Eye (tissue), 1 donor: ENCODE data around the gene OGT.
A peak's percentile ranks its signal among the peaks of the same experiment; 100 is the strongest.
"Not testable (repeated sequence)": the region's sequence is repeated elsewhere in the genome, so short reads cannot be mapped to it uniquely, and the experiment has no call there.

ENCODE experiments used
- DNase-seq: peaks from one replicate; pipeline ENCODE4 v3.0.0-alpha.2; 2015

The OGT gene

DNA sequence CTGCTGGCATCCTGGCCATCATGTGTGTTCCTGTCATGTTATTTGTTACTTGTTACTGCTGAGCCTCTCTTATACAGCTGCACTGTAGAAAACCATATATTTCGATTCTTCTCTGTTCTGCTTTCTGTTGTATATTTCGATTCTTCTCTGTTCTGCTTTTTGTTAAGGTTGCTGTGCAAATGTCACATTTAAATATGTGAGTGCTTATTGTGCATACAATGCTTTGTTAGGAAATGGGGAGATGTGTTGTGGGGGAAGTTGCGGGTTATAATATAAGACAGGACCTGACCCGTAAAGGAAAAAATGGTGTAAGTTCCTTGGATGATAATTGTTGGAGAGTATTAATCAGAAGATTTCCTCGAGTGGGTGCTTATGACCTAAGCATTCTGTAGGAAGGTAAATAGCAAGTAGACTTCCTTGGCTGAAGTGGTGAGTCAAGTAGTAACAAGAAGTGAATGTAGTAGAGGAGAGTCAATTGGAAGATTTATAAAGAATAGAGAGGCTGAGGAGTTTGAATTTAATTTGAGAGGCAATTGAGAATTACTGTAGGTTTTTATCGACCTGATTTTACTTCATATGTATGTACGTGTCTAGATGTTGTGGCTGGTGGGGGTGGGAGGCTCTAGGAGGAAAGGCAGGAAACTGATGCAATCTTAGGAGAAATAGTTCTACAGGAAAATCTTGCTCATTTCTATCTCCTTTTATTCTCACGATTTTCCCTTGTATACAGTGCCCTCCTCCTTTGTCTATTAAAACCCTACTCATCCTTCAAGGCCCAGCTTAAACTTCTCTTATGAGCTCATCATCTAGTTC lies 8.5 kb downstream of the OGT start:
- no peak for DNase-seq

DNA sequence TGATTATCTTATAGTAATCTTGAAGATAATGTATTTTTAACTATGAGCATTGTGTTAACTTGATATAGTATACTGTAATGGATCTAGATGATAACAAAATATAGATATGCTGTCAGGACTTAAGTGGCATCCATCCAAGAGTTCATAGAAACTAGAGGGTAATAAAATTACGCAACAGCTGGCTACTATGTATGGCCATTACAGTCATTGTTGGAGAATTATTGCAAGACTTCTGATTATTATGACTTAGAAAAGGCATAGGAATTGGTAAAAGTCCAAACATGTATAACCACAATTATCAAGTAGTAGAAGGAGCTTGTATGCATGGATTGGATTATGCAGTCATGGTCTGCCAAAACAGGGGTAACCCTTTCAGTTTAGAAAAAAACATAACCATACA lies 9.5 kb downstream of the OGT start:
- DNase-seq = no peak

DNA sequence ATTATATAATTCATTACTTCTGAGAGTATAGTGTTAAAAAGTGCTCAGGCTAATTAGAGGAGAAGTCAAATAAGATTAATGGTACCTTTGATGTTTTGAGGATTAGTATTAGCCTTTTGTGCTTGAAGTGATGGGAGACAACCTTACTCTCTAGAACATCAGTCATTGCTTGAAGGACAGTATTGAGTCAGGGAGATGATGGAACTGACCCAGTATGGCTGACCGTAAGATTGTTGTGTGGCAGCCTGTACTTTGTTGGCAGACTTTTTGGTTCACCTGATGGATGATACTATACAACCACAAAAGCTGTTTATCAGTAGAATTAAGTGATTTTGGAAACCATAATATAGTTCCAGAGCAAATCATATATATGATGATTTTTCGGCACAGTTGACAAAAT lies 9.9 kb downstream of the OGT start:
- DNase-seq = no peak

DNA sequence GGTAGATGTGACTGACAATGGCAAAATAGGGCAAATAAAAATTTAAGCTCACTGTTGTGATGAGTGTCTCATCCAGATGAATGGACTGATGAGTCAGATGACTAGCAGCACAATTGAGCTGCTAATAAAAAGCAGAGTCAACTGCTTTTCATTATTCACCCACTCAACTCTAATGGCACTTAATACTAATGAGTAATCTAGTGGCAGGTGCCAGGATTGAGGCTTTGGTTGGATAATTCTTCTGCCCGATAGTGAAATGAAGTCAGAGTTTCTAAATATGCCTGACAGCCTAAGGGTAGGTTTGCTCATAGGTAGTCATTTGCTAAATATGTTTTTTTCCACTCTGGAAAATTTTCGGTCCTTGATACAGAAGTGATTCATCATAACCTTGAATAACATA lies 10.4 kb downstream of the OGT start:
- DNase-seq = no peak

DNA sequence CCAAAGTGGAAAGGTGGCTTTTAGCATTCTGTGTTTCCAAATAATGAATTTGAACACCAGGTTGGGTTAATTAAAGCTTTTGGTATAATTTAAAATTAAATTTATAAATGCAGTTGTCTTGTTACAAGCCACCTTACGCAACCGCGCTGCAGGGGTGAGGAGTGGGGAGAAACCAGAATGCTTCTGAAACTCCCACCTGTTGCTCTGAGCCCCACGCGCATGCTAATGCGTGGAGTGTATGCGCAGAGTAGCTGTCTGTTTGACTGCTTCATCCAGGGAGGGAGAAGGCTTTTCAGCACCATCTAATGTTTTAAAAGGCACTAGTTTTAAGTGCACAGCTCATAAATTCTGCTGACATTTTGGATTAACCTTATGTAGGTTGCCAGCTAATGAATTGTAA lies 12.5 kb downstream of the OGT start:
- no peak for DNase-seq

DNA sequence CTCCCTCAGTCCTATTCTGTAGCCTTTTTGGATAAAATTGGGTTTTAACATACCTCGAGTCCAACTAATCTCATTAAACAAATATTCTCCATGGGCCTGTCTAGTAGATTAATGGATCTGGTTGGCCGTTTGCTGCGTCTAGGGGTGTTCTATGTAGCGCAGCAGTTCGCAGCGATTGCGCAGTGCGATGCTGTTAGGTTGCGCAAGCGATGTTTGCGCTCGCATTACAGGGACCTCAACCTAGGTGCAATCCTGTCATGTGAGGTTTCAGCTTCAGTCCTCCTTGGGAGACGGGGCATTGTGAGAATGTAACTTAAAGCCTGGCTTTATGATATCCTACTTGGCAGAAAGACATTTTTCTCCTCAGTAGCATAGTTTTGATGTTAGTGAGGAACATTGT lies 14.0 kb downstream of the OGT start:
- DNase-seq = no peak

DNA sequence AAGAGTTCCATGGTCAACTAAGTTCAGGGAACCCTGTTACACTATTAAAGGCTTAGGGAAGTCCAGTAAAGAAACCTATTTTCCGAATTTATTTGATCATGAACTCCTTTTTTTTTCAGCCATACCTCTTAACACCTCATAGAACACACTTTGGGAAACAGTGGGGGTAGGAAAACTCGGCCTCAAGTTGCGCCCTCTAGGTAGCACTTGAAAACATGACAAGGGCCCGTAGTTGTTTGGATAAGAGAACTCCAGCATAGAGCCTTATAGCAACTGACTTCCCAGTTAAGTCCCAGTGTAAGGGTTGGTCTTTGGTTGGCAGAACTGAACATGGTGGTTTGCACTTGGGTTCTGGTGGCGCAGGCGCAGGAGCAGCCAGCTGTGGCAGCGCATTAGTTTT lies 14.4 kb downstream of the OGT start:
- DNase-seq = no peak

DNA sequence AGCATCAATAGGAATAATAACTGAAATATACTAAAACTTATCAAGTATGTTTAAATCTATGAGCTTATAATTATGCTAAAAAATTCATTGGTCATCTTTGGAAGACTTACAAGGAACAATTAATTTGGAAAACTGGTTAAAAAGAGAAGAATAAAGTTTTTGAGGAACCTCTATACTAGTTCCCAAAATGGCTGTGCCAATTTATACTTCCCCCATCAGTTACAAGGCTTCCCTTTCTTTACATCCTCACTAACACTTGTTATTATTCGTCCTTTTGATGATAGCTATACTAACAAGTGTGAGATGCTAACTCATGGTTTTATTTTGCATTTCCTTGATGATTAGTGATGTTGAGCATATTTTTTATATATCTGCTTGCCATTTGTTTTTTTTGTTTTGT lies 17.1 kb downstream of the OGT start:
- no peak for DNase-seq

DNA sequence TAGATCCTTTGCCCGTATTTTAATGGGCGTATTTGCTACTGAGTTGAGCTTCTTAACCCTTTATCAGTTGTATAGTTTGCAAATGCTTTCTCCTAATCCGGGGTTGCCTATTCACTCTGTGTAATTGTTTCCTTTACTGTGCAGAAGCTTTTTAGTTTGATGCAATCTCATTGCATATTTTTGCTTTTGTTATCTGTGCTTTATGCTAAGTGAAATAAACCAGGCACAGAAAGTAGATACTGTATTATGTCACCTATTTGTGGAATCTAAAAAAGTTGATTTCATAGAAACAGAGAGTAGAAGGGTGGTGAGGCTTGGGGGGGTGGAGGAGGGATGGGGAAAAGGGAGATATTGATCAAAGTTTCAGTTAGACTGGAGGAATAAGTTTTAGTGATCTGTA lies 17.7 kb downstream of the OGT start:
- DNase-seq = no peak

DNA sequence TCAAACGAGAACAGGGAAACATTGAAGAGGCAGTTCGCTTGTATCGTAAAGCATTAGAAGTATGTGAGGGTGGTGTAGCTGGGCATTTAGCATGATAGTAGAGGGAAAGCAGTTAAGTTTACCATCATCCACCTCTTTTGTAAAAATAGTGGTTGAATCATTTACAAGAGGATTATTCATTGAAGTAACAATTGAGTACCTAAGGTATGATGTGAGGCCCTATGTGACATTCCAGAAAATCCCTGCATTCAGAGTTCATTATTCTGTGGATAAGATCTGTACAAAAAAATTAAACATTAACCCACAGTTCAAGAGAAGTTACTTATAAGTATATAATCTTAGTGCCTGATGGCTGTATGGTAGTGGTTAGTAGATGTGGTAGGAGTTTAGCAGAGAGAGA lies 23.1 kb downstream of the OGT start:
- no peak for DNase-seq

DNA sequence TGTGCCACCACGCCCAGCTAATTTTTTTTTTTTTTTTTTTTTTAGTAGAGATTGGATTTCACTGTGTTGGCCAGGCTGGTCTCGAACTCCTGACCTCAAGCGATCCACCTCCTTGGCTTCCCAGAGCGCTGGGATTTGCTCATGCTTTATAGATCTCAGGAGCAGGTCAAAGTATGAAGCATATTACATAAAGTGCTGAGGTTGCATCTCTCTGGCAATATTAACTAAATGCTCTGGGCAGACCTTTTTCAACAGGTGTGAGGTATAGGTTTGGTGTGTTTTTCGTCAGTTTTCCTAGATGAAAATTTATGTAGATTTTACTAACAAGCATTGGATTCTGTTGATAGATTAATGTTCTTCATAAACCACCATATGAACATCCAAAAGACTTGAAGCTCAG lies 26.0 kb downstream of the OGT start:
- DNase-seq = no peak

DNA sequence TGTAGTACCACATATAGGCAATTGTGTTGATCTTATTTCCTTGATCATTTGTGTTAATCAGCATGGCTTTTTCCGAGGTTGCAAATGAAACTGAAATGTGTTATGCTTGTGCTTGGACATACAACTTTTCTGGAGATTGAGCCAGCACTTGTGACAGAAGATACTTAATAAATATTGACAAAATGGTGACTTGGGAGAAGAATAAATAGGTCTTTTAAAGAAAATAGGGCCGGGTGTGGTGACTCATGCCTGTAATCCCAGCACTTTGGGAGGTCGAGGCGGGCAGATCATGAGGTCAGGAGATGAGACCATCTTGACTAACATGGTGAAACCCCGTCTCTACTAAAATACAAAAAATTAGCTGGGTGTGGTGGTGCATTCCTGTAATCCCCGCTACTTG lies 26.9 kb downstream of the OGT start:
- DNase-seq = not testable (repeated sequence)

DNA sequence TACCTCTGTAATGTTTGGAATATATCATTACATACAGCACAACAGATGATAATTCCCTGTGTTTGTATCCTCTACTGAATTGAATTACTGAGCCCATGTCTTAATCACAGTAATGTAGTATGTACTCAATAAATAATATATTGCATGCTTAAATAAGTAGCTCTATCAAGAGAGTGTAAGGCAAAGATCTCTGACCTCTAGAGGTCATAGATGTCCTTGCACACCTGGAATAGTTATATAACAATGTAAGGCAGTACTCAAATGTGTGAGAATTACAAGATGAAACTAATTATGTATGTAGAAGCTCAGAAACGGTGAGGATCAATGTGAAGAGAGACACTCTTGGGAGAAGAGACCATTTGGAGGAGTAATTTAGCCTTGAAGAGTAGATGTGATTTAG lies 31.0 kb downstream of the OGT start:
- no peak for DNase-seq

DNA sequence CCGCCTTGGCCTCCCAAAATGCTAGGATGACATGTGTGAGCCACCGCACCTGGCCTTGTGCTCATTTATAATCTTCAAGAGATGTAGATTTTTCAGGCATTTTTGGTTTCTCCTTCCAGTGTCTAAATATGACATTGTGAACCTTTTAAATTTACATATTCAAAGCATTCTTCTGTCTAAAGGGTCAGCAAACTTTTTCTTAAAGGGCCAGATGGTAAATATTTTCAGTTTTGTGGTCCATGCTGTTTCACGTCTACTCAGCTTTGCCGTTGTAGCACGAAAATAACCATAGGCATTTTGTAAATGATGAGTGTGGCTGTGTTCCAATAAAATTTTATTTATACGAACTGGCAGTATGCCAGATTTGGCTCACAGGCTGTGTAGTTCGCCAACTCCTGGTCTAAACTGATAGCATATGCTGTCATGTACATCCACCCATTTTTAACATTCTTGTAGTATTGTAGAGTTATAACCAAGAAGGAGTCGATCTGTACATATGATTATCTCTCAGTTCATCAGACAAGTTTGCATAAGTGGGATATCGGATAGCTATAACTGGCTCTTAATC lies 32.7 kb downstream of the OGT start:
- peak; percentile 3 for DNase-seq

DNA sequence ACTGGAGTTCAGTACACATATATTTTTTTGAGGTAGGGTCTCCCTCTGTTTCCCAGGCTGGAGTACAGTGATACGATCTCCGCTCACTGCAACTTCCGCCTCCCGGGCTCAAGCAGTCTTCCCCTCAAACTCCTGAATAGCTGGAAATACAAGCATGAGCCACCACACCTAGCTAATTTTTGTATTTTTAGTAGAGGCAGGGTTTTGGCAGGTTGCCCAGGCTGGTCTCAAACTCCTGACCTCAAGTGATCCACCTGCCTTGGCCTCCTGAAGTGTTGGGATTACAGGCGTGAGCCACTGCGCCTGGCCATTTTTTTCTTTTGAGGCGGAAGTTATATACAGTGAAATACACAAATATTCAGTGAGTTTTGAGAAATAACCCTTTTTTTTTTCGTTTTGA lies 38.5 kb downstream of the OGT start:
- DNase-seq = not testable (repeated sequence)

DNA sequence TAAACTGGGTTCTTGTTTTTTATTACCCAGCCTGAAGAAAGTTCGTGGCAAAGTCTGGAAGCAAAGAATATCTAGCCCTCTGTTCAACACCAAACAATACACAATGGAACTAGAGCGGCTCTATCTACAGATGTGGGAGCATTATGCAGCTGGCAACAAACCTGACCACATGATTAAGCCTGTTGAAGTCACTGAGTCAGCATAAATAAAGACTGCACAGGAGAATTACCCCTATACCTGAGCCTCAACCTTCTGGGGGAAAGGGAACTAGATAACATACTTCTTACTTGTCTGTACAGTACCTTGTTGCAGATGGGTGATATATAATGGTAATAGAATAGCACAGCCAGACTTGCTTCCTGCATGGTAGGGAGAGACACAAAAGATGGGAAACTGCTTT lies 40.7 kb downstream of the OGT start:
- DNase-seq = no peak

DNA sequence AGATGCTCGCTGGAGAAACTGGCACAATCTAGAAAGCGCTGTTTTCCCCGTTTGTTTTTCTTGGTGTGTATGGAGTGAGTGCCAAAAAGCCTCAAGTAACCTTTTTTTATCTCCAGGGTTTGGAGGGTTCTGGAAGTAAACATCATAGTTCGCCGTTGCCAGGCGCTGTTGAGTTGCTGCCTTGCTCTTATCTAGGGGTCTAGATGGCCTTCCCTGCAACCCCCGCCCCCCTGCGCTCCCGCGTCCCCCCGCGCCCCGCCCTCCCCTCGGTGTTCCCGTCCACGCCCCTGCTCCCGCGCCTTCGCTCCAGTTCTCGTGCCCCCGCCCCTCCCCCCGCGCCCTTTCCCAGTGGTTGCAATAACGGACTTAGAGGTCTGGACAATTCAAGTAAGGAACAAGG lies 44.8 kb downstream of the OGT start:
- DNase-seq = no peak

DNA sequence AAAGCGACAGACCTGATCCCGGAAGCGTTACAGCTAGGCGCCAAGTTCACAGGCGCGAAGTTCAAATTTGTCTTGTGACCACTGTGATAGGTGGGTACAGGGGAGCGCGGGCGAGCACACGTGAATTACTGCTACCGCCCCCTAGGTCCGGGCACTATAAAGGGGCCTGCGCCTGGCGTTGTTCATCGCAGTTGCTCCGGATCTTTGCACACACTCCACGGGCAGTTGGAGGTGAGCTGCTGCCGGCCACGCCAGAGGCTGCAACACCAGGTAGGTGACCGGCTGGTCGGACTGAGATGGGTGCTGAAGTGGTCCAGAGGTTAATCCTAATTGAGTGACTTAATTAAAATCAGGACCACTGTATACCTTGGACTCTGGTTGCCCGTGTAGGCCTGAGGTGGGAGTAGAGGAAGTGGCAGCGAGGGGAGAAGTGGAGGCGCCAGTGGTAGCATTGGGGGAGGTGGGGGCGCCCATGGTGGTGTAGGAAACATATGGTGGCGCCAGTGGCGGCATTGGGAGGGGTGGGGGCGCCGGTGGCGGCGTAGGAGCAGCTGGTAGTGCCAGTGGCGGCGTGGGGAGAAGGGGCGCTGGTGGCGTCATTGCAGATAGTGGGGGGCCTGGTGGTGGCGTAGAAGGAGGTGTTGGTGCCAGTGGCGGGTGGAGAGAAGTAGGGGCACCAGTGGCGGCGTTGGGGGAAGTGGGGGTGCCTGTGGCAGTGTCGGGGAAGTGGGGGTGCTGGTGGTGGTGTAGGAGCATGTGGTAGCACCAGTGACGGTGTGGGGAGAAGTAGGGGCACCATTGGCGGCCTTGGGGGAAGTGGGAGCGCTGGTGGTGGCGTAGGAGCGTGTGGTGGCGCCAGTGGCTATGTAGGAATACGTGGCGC lies 45.6 kb downstream of the OGT start, which contains the start of gene GCNA:
GCNA (plus strand) TSS at position 185 of the 883 bp plus-strand sequence. CDS start 2,385 bp downstream, outside the sequence.
- no peak for DNase-seq

DNA sequence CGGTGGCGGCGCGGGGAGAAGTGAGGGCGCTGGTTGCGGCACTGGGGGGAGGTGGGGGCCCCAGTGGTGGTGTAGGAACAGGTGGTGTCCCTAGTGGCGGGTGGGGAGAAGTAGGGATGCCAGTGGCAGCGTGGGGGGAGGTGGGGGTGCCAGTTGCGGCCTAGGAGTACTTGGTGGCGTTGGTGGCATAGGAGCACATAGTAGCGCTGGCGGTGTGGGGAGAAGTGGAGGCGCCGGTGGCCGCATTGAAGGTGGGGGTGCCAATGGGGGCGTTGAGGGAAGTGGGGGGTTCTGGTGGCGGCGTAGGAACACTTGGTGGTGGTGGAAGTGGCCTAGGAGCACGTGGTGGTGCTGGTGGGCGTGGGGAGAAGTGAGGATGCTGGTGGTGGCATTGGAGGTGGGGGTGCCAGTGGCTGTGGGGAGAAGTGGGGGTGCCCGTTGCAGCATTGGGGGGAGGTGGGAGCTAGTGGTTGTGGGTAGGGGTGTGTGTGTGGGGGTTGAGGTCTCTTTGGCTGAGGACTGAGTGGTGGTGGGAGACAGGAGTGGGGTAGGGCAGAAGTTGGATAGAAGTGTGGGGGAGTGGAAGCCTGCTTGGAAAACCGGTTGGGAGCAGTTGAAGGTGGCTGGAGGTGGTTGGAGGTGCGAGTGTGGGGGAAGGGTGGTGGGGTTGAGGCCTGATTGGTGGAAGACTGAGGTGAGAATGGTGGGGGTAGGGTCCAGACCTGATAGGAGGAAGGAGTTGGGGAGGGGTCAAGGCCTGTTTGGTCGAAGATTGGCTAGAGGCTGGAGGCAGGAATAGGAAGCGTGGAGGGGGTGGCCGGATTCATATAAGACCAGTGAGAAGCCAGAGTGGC lies 46.5 kb downstream of the OGT start:
- no peak for DNase-seq

DNA sequence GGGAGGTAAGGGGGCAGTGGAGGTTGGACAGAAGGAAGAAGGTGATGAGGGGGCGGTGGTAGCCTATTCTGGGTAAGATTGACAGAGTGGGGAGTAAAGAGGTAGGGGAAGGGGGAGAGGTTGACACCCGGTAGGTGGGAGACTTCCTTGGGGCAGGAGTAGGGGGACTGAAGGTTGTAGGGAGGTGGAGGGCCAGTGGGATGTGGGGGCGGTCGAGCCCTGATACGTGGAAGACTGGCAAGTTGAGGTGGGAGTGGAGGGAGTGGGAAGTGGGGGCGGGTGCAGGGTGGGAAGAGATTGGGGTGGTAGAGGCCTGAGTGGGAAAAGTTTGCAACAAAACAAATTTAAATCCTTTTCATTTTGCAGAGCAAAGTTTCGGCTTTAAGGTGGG lies 47.1 kb downstream of the OGT start:
- DNase-seq = no peak

DNA sequence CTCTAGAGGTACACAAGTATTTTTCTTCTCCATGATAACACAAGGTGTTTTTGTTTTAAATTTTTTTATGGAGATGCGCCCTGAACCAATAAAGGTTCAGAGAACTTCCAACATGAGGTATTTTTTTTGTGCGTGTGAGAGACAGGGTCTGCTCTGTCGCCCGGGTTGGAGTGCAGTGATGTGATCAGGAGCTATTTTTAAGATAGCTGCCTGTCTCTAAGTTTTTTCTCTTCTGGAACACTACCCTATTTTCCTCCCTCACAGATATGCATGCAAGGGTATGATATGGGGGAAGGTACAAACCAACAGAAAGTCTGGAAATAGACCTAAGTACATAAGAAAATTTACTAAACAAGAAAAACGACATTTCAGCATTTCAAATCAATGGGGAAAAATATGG lies 48.3 kb downstream of the OGT start:
- no peak for DNase-seq

DNA sequence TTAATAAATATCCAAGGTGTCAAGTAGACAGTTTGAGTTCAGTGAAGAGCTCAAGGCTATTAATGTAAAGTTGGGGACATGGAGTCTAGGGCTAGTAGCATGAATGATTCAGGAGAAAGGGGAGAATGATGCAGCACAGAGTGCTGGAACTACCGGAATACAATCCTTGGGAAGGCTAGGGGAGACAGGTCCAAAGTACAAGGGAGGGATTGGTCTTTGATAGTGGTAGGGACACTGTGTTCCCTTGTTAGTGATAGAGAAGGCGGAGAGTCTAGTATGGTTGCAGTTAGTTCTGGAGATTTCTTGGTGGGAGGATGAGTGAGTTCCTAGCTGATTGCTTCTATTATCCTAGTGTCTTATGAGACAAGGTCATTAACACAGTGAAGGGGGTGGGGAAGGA lies 54.0 kb downstream of the OGT start:
- no peak for DNase-seq

DNA sequence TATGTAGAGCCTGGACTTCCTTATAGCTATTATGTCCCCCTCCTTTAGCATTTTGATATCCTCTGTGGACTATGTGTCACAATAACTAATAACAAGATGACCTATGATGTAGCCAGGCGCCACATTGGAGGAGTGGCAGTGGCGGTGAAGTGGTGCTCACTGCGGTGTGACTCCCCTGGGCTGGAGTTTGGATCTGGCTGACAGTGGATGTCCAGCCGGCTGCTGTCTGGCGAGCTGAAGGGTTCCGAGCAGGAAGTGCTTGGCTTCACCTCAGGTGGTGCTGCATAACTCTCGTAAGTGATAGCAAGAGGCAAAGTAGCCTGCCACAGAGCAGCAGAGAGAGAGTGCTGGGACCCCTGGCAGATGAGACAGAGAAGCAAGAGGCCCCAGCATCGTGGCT lies 60.3 kb downstream of the OGT start:
- DNase-seq = not testable (repeated sequence)
